Adipocyte (in vitro differentiated cells): ENCODE measurements around the gene TAS2R41.

Experiments
- DNase-seq: peaks from one replicate; pipeline ENCODE4 v3.0.0-alpha.2; 2015; ENCODE audit warnings: low read depth
- H3K27me3 ChIP-seq: replicated peaks from 2 replicates; pipeline ENCODE4 v1.7.0; 2013; ENCODE audit warnings: mild to moderate bottlenecking, low read length, moderate library complexity; ENCODE audit not compliant: control insufficient read depth, insufficient read depth
- H3K36me3 ChIP-seq: 2 replicates; pipeline ENCODE4 v1.7.0; 2013; ENCODE audit warnings: low read length, mild to moderate bottlenecking, moderate library complexity; ENCODE audit not compliant: control insufficient read depth, insufficient read depth, severe bottlenecking
- H3K4me1 ChIP-seq: 2 replicates; pipeline ENCODE4 v1.7.0; 2013; ENCODE audit warnings: mild to moderate bottlenecking, low read length, moderate library complexity; ENCODE audit not compliant: control insufficient read depth, insufficient read depth
- H3K4me3 ChIP-seq: 2 replicates; pipeline ENCODE4 v1.7.0; 2013; ENCODE audit warnings: mild to moderate bottlenecking, low read length, moderate library complexity
- H3K9ac ChIP-seq: 2 replicates; pipeline ENCODE4 v1.7.0; 2013; ENCODE audit warnings: mild to moderate bottlenecking, low read length, moderate library complexity
- H3K9me3 ChIP-seq: 2 replicates; pipeline ENCODE4 v1.7.0; 2013; ENCODE audit warnings: mild to moderate bottlenecking, low read length, moderate library complexity; ENCODE audit not compliant: control insufficient read depth

Gene TAS2R41

DNA sequence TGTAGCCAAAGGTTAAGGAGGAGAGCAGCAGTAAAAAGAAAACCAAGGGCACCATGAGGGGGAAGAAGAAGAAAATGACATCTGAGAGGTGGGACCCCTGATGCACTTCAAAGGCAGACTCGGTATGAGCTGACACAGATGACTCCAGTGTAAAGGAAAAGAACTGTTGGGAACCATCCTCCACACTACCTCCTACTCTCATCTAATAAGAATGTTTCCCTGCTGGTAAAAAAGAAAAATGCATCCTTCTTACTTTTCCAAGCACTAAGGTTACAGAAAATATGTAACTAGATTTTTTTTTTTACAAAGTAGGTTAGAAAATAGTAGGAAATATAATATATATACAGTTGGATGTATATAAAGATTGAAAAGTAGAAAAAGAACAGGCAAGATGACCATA lies 16.9 kb downstream of the TAS2R41 start:
- H3K4me1 ChIP-seq = peaks cover 33% of the 10 kb centered on the region
- no peaks in the 10 kb centered on the region for H3K27me3 ChIP-seq
- no peak overlapping the region for H3K9ac ChIP-seq
- peak; percentile 43 for DNase-seq
- H3K9me3 ChIP-seq = no peaks in the 10 kb centered on the region
- no peaks in the 10 kb centered on the region for H3K36me3 ChIP-seq
- no peak overlapping the region for H3K4me3 ChIP-seq

DNA sequence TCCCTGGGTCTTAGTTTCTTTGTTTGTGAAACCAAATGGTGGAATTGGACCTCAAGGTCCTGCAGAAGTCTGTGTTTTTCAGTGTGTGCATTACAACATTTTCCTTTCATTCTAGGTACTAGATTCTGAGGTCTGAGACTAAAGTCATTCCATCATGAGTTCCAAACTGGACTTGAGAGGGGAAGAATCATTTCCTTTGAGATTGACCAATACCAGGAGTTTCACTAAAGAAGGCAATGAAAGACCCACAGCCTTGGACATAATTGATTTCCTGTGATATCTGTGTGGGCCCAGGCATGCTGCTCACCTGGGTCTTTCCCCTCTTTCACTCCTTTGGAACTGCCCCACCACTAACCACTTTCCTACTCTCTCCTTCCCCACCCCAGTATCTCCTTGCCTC lies 18.2 kb downstream of the TAS2R41 start:
- Histone ChIP-seq H3K36me3 (no peaks in the 10 kb centered on the region), H3K4me1 (peaks cover 33% of the 10 kb centered on the region), H3K9me3 (no peaks in the 10 kb centered on the region), H3K4me3 (no peak overlapping the region), H3K27me3 (no peaks in the 10 kb centered on the region), H3K9ac (no peak overlapping the region)
- no peak for DNase-seq

DNA sequence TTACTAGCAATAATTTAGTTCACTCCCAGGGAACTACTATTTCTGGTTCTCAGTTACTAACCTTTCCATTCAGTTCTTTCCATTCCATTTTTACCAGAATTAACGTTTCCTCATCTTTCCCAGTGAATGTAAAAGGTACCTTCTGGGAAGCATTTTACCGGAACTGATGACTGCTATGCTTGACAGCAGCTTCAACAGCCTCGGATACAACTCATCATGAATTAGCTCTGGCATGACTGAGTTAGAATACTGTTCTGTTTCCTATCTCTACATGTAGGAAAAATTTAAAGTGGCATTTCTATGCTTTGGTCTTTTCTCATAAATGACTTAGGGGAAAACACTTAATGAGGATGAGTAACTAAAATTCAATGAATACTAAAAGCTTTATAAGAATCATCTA lies 18.6 kb downstream of the TAS2R41 start:
- H3K9me3 ChIP-seq = no peaks in the 10 kb centered on the region
- peaks cover 33% of the 10 kb centered on the region for H3K4me1 ChIP-seq
- H3K9ac ChIP-seq = no peak overlapping the region
- no peak for DNase-seq
- H3K27me3 ChIP-seq = no peaks in the 10 kb centered on the region
- no peak overlapping the region for H3K4me3 ChIP-seq
- H3K36me3 ChIP-seq = no peaks in the 10 kb centered on the region

DNA sequence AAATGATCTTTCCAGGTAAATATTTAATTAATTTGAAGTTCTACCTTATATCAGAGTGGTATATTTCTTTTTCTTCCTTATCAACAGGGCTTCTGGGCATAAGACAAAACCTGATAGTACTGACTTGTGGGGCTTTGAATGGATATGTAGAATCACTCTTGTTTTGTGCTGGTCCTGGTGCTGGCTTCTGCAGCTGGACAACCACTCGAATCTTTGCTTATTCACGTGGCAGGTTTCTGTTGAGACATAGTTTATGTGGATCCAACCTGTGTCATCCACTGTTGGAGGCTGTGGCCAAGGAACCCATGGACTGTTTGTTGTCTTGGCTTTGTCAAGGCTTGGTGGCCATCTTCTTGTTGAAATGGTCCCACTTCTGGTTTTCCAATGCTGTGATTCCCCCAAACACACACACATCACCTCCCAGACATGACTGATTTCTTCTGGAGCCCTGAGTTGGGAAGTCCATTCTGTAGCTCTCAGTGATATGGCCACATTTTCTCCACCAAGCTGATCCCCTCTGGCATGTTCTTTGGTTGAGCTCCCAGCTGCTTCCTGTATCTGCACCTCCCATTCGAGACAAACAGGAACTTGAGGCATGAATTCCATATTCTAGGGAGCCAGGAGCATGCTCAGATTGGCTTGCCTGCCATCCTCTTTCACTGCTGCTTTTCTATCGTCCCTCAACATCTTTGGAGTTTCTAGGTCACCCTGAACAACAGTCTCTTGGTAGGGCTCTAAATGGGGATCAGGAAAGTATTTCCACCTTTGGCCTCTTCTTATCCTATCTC lies 19.5 kb downstream of the TAS2R41 start:
- no peak for DNase-seq
- Histone ChIP-seq H3K9ac (no peak overlapping the region), H3K4me3 (no peak overlapping the region), H3K36me3 (no peaks in the 10 kb centered on the region), H3K4me1 (peaks cover 33% of the 10 kb centered on the region), H3K27me3 (no peaks in the 10 kb centered on the region), H3K9me3 (no peaks in the 10 kb centered on the region)

DNA sequence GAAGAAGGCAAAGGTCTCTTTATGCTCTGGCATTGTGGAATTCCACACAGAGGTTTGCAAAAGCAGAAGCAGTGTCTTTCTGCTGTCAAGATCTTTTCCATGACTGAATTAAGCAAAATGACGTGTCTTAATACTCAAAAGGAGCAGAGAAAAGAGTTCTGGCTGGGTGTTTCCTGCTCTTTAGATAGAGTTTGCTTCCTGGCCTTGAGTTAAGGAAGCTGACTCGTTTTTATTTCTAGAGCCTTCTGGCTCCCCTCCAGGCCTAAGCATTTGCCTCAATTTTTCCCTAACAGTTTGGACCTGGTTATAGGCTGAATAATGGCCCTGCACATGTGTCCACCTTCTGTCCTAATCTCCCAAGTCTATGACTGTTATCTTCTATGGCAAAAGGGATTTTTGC lies 21.6 kb downstream of the TAS2R41 start:
- peak; percentile 32 for DNase-seq
- Histone ChIP-seq H3K9ac (no peak overlapping the region), H3K4me3 (no peak overlapping the region), H3K9me3 (no peaks in the 10 kb centered on the region), H3K4me1 (peaks cover 14% of the 10 kb centered on the region), H3K36me3 (no peaks in the 10 kb centered on the region), H3K27me3 (no peaks in the 10 kb centered on the region)

DNA sequence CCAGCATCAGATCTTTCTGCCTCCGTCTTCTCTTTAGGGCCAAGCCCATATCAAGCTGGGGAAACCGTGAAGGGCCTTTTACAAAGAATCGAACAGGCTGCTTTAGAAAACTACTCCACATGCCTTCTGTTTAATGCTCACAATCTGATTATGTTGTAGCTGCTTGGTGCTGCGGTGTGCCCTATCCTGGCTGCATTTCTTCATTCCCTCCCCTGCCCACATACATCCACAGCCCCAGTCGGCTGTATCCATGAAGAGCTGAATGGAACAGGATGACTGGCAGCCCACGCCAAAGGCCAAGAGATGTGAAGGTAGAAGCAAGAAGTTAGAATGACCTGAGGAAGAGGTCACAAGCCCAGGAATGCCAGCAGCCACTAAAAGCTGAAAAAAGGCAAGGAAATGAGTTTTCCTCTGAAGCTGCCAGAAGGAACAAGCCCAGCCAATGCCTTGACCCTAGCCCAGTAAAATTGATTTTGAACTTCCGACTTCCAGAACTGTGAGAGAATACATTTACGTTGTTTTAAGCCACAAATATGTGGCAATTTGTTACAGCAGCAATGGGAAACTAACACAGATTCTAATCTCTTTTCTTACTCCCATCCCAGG lies 22.2 kb downstream of the TAS2R41 start:
- Histone ChIP-seq H3K27me3 (no peaks in the 10 kb centered on the region), H3K4me3 (no peak overlapping the region), H3K36me3 (no peaks in the 10 kb centered on the region), H3K9ac (no peak overlapping the region), H3K9me3 (no peaks in the 10 kb centered on the region), H3K4me1 (peaks cover 13% of the 10 kb centered on the region)
- no peak for DNase-seq

DNA sequence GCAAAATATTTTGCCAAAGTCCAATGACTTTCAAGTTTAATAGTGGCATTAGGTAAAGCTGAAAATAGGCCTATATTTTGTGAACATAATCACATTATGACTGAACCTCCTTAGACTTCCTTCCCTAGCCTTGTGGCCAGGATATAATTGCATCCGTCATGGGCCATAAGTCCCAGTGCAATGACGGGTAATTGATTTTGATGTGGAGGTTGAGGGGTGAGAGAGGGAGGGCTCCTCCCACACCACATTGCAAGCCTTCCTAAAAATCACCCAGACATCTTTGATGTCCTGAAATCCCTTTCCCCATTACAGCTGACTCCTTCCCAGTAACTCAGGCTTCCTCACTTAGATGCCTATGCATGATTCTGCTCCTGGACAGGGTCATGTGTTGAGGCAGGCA lies 25.6 kb downstream of the TAS2R41 start:
- Histone ChIP-seq H3K4me1 (peaks cover 13% of the 10 kb centered on the region), H3K9ac (no peak overlapping the region), H3K27me3 (no peaks in the 10 kb centered on the region), H3K9me3 (no peaks in the 10 kb centered on the region), H3K36me3 (no peaks in the 10 kb centered on the region), H3K4me3 (no peak overlapping the region)
- DNase-seq = no peak

DNA sequence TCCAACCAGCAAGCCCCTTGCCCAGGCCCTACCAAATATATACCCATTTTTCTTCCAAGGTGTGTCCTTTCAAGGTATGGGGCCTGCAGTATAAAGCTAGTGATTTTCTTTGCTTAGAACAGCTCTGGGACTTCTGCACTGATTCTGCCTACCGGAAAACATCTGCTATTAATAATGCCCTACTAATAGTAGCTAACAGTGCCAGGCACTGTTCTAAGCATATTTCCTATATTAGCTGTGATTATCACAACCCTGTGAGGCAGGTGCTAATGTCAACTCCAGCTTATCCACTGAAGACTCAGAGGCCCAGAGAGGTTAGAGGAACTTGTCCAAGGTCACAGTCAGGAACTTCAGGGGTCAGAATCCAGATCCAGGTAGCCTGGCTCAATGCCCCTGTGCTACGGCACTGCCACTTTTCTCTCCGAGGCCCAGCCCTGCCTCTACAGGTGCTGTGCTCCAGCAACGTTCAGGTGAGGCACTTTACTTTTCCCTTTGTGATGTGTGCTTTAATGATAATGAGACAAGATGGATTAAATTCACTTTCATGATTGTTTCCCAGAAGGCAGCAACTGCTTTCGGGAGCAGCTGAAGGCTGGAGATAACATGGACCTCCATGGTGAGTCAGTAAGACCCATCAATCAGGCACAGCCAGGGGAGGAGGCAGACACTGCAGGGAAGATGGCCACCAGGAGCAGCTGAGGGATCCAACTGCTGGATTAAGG lies 26.7 kb downstream of the TAS2R41 start:
- Histone ChIP-seq H3K4me1 (peaks cover 9% of the 10 kb centered on the region), H3K9ac (no peak overlapping the region), H3K36me3 (no peaks in the 10 kb centered on the region), H3K27me3 (no peaks in the 10 kb centered on the region), H3K9me3 (no peaks in the 10 kb centered on the region), H3K4me3 (no peak overlapping the region)
- no peak for DNase-seq

DNA sequence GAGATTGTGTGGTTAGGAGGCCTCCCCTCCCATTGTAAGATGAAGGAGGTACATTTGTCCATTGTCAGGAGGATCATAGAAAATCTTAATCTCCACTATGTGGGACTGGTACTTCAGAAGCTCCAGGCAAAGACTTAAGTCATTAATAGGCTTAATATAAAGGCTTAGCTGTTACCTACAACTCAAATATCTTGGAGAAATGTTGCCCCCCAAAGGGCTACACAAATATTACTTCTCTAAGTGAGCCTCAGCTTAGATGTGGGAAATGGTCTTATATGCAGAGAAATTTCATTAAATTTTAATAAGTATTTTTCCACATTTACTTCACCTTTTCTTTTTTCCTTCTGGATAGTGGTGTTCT lies 27.2 kb downstream of the TAS2R41 start:
- no peaks in the 10 kb centered on the region for H3K27me3 ChIP-seq
- no peak overlapping the region for H3K4me3 ChIP-seq
- H3K4me1 ChIP-seq = peaks cover 6% of the 10 kb centered on the region
- no peak for DNase-seq
- no peaks in the 10 kb centered on the region for H3K36me3 ChIP-seq
- no peaks in the 10 kb centered on the region for H3K9me3 ChIP-seq
- no peak overlapping the region for H3K9ac ChIP-seq

DNA sequence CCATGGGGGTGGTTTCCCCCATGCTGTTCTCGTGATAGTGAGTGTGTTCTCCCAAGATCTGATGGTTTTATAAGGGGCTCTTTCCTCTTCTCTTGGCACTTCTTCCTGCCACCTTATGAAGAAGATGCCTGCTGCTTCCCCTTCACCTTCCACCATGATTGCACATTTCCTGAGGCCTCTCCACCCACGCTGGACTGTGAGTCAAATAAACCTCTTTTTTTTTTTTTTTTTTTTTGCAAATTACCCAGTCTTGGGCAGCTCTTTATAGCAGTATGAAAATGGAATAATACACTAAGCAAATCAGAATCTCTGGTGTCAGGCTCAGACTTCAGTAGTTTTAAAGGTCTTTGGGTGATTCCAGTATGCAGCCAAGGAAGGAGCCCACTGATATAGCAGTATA lies 28.2 kb downstream of the TAS2R41 start:
- H3K27me3 ChIP-seq = no peaks in the 10 kb centered on the region
- no peaks in the 10 kb centered on the region for H3K9me3 ChIP-seq
- no peak for DNase-seq
- H3K4me3 ChIP-seq = no peak overlapping the region
- peaks cover 6% of the 10 kb centered on the region for H3K4me1 ChIP-seq
- no peak overlapping the region for H3K9ac ChIP-seq
- no peaks in the 10 kb centered on the region for H3K36me3 ChIP-seq

DNA sequence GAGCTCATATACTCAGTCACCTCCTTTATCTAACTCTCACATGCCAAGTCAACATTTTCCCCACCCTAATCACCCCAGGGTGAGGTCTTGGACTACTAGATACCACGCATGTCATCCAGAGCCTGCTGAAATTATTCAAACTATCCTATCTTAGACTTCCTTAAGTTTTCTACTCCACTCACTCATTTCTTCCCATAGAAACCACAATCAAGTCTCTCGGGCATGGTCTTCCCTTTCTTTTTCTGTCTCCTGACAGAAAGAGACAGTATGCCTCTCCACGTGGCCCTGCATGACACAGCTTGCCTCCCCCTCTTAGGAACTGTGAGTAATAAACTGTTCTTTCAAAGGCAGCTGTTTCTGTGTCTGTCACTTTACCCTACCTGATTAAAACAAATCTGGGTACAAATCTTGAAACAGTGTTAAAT lies 29.4 kb downstream of the TAS2R41 start:
- Histone ChIP-seq H3K36me3 (no peaks in the 10 kb centered on the region), H3K9ac (no peak overlapping the region), H3K27me3 (no peaks in the 10 kb centered on the region), H3K9me3 (no peaks in the 10 kb centered on the region), H3K4me3 (no peak overlapping the region), H3K4me1 (peaks cover 2% of the 10 kb centered on the region)
- no peak for DNase-seq
